SK-N-MC (cell line): ENCODE measurements around the gene LGMN.

ENCODE experiments used
- EZH2 ChIP-seq: fragments of 200-600 bp; sonication (generic); IDR thresholded peaks from one replicate; pipeline ENCODE4 v1.6.1; 2017; ENCODE audit warnings: antibody characterized with exemption
- POLR2AphosphoS5 ChIP-seq: IDR thresholded peaks from 2 replicates; pipeline ENCODE4 v1.6.1; 2012; ENCODE audit warnings: mild to moderate bottlenecking, low read depth, low read length, borderline replicate concordance

DNA sequence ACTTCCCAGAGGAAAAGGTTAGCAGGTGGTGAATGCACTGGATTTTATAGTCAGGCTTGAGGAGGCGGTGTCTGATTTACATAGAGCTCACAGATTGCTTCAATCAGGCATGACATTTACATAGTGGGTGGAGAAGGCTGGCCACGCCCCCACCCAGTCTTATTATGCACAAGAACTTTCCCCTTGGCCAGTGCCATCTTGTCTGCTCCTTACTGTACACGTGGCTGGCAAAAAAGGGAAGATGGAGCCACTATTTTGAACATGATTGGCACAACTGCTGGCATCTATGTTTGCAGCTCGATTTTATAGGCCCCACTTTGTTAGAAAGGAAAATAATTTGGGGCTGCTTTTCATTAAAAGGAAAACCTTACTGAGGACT, 10.9 kb upstream of the LGMN start:
- no peak for TF ChIP-seq EZH2
- TF ChIP-seq POLR2AphosphoS5 = no peak
